NCI-H2107 treated with DMSO at 0.1 percent for 48 hours (cell line): ENCODE results near the gene RPS27L.

Experiments used
- DNase-seq: peaks from one replicate; lab custom pipeline; 2025; ENCODE audit not compliant: unreplicated experiment; lab: John Stamatoyannopoulos, UW

The RPS27L gene

GRCh38 chr15:63157118-63157843 is at the start of gene RPS27L:
TSS of gene RPS27L (minus strand) at chr15:63157477. CDS start at chr15:63157405, 72 bp downstream.
- peak; percentile 58 for DNase-seq

GRCh38 chr15:63206079-63206478 is 48.8 kb upstream of the RPS27L start:
- no peak for DNase-seq

GRCh38 chr15:63203451-63204090 is 46.3 kb upstream of the RPS27L start:
- DNase-seq: no peak

- DNase-seq: no peak
Measured at GRCh38 chr15:63202861-63203260, 45.6 kb upstream of the RPS27L start.

- DNase-seq: no peak
Measured at GRCh38 chr15:63200464-63201249, 43.4 kb upstream of the RPS27L start.

- peak; percentile 38 for DNase-seq
Measured at GRCh38 chr15:63198371-63199250, 41.3 kb upstream of the RPS27L start.

GRCh38 chr15:63197626-63198025 is 40.3 kb upstream of the RPS27L start:
- DNase-seq: no peak

- DNase-seq: no peak
Measured at GRCh38 chr15:63196842-63197241, 39.6 kb upstream of the RPS27L start.

GRCh38 chr15:63195569-63196015 is 38.3 kb upstream of the RPS27L start:
- DNase-seq: no peak

- DNase-seq: no peak
Measured at GRCh38 chr15:63194880-63195568, 37.7 kb upstream of the RPS27L start.

GRCh38 chr15:63194302-63194701 is 37.0 kb upstream of the RPS27L start:
- DNase-seq: no peak

GRCh38 chr15:63192619-63193206 is 35.4 kb upstream of the RPS27L start:
- no peak for DNase-seq

GRCh38 chr15:63191895-63192618 is 34.8 kb upstream of the RPS27L start:
- no peak for DNase-seq

- DNase-seq: no peak
Measured at GRCh38 chr15:63190769-63191649, 33.7 kb upstream of the RPS27L start.

- DNase-seq: no peak
Measured at GRCh38 chr15:63189941-63190768, 32.9 kb upstream of the RPS27L start.

GRCh38 chr15:63188926-63189871 is 31.9 kb upstream of the RPS27L start, which contains the start of gene RAB8B:
TSS of gene RAB8B (plus strand) at chr15:63189606. CDS start at chr15:63189625, 19 bp downstream.
- peak; percentile 70 for DNase-seq
